IMR-90 (cell line): ENCODE results near the gene PRICKLE2. TPM values are rescaled to one million over a fixed set of nuclear protein-coding genes. Genes with fewer than 3 reads are reported as not detected.
A peak's percentile ranks its signal among the peaks of the same experiment; 100 is the strongest.

ENCODE experiments used
- ATAC-seq: fragments of 200-7000 bp; cut with Tn5 transposase; 2 replicates; pipeline ENCODE4 v1.9.1; 2020; ENCODE audit warnings: low read depth, mild to moderate bottlenecking, moderate library complexity
- BruUV-seq: library from RNA; stranded (reverse); fragments of 400-500 nt; replicated peaks from 2 replicates; lab custom pipeline; 2021; lab: Mats Ljungman, UMichigan
- CTCF ChIA-PET: fragments of 300-600 bp; formaldehyde crosslinking; extraction: SDS; loops from one replicate; lab custom pipeline; 2021; ENCODE audit warnings: antibody characterized with exemption; lab: Yijun Ruan, JAX
- POLR2A ChIA-PET: fragments of 300-600 bp; sonication (Branson Sonifier 250); formaldehyde crosslinking; loops from one replicate; lab custom pipeline; 2022; ENCODE audit warnings: antibody characterized with exemption; ENCODE audit not compliant: unreplicated experiment; lab: Charles Lee
- DNase-seq: peaks from one replicate; pipeline ENCODE4 v3.0.0; 2013
- H2AFZ ChIP-seq: replicated peaks from 2 replicates; pipeline ENCODE3; 2013; ENCODE audit warnings: low read length, mild to moderate bottlenecking; ENCODE audit not compliant: poor library complexity
- H2AK5ac ChIP-seq: 2 replicates; pipeline ENCODE4 v1.6.1; 2013; ENCODE audit warnings: low read depth, low read length, inconsistent platforms
- H2AK9ac ChIP-seq: replicated peaks from 2 replicates; pipeline ENCODE3; 2013; ENCODE audit warnings: mild to moderate bottlenecking, low read depth, low read length, moderate library complexity; ENCODE audit not compliant: poor library complexity
- H2BK120ac ChIP-seq: 2 replicates; pipeline ENCODE4 v1.6.1; 2013; ENCODE audit warnings: low read depth, low read length, inconsistent platforms
- H2BK15ac ChIP-seq: 3 replicates; pipeline ENCODE4 v1.6.1; 2013; ENCODE audit warnings: low read depth, low read length, inconsistent platforms
- H2BK20ac ChIP-seq: 2 replicates; pipeline ENCODE4 v1.6.1; 2013; ENCODE audit warnings: low read depth, mild to moderate bottlenecking, inconsistent platforms, low read length, moderate library complexity
- H2BK5ac ChIP-seq: 2 replicates; pipeline ENCODE4 v1.6.1; 2013; ENCODE audit warnings: mild to moderate bottlenecking, low read depth, low read length, inconsistent platforms; ENCODE audit not compliant: poor library complexity, severe bottlenecking
- H3K14ac ChIP-seq: replicated peaks from 2 replicates; pipeline ENCODE4 v1.6.1; 2013; ENCODE audit warnings: low read depth, low read length, inconsistent platforms
- H3K18ac ChIP-seq: 2 replicates; pipeline ENCODE4 v1.6.1; 2013; ENCODE audit warnings: low read depth, low read length, control low read depth
- H3K23ac ChIP-seq: 2 replicates; pipeline ENCODE4 v1.6.1; 2013; ENCODE audit warnings: low read depth, low read length, inconsistent platforms
- H3K27ac ChIP-seq: 2 replicates; pipeline ENCODE4 v1.5.1; 2013; ENCODE audit warnings: mild to moderate bottlenecking, control low read depth, low read length; ENCODE audit not compliant: insufficient read depth
- H3K27me3 ChIP-seq: 2 replicates; pipeline ENCODE4 v1.6.1; 2013; ENCODE audit warnings: low read length; ENCODE audit not compliant: control insufficient read depth, insufficient read depth
- H3K36me3 ChIP-seq: 2 replicates; pipeline ENCODE4 v1.6.1; 2013; ENCODE audit warnings: low read length, mixed read lengths; ENCODE audit not compliant: control insufficient read depth, insufficient read depth
- H3K4ac ChIP-seq: 2 replicates; pipeline ENCODE4 v1.6.1; 2013; ENCODE audit warnings: low read depth, low read length, inconsistent platforms
- H3K4me1 ChIP-seq: 2 replicates; pipeline ENCODE4 v1.6.1; 2013; ENCODE audit warnings: low read length, mixed read lengths; ENCODE audit not compliant: control insufficient read depth, insufficient read depth
- H3K4me2 ChIP-seq: 2 replicates; pipeline ENCODE4 v1.6.1; 2013; ENCODE audit warnings: low read depth, mild to moderate bottlenecking, control low read depth, low read length, moderate library complexity
- H3K4me3 ChIP-seq: 2 replicates; pipeline ENCODE4 v1.5.1; 2013; ENCODE audit warnings: low read depth, mild to moderate bottlenecking, control low read depth, low read length, moderate library complexity; ENCODE audit not compliant: insufficient read depth
- H3K56ac ChIP-seq: 2 replicates; pipeline ENCODE4 v1.6.1; 2013; ENCODE audit warnings: low read length, inconsistent platforms; ENCODE audit not compliant: insufficient read depth; ENCODE audit errors: extremely low read depth
- H3K79me1 ChIP-seq, 2 experiments: 2 replicates each; pipeline ENCODE4 v1.6.1; 2013; ENCODE audit warnings: low read length in 2 of 2, inconsistent platforms in 1 of 2, low read depth in 1 of 2
- H3K9ac ChIP-seq: 2 replicates; pipeline ENCODE4 v1.6.1; 2013; ENCODE audit warnings: low read depth, low read length, control low read depth
- H3K9me1 ChIP-seq: 2 replicates; pipeline ENCODE4 v1.6.1; 2013; ENCODE audit warnings: low read length, inconsistent platforms; ENCODE audit not compliant: insufficient read depth
- H3K9me3 ChIP-seq: 2 replicates; pipeline ENCODE4 v1.6.1; 2013; ENCODE audit warnings: low read length; ENCODE audit not compliant: control insufficient read depth, insufficient read depth
- H4K20me1 ChIP-seq: 2 replicates; pipeline ENCODE4 v1.6.1; 2013; ENCODE audit warnings: low read length, inconsistent platforms; ENCODE audit not compliant: insufficient read depth
- H4K5ac ChIP-seq: 2 replicates; pipeline ENCODE4 v1.6.1; 2013; ENCODE audit warnings: mild to moderate bottlenecking, low read depth, low read length, control low read depth
- H4K8ac ChIP-seq, 2 experiments: 2 replicates each; pipeline ENCODE4 v1.6.1; 2013; ENCODE audit warnings: low read depth in 2 of 2, low read length in 2 of 2, control low read depth in 1 of 2, inconsistent platforms in 1 of 2
- H4K91ac ChIP-seq: 2 replicates; pipeline ENCODE4 v1.6.1; 2013; ENCODE audit warnings: low read depth, low read length, inconsistent platforms; ENCODE audit not compliant: insufficient read depth
- CHD1 ChIP-seq: IDR thresholded peaks from 2 replicates; pipeline ENCODE4 v1.6.1; 2012; ENCODE audit warnings: low read depth, low read length, improper control_type of control experiment
- MXI1 ChIP-seq: IDR thresholded peaks from 2 replicates; pipeline ENCODE4 v1.6.1; 2012; ENCODE audit warnings: low read depth, mild to moderate bottlenecking, low read length, moderate library complexity, borderline replicate concordance
- RCOR1 ChIP-seq: IDR thresholded peaks from 2 replicates; pipeline ENCODE4 v1.6.1; 2012; ENCODE audit warnings: mild to moderate bottlenecking, low read length, improper control_type of control experiment; ENCODE audit not compliant: insufficient replicate concordance
- SMC3 ChIP-seq: fragments of 150-350 bp; IDR thresholded peaks from 2 replicates; pipeline ENCODE4 v1.6.1; 2016; ENCODE audit warnings: low read depth, mild to moderate bottlenecking, antibody characterized with exemption, low read length, moderate library complexity
- WGBS, 2 experiments: methylation state at CpG; one replicate each; pipeline versions ENCODE4 v1.1.5 to v1.1.7; 2013; ENCODE audit warnings: missing lambda C conversion rate in 2 of 2; ENCODE audit not compliant: insufficient read length in 1 of 2; ENCODE audit errors: extremely low coverage in 2 of 2; 5-methylcytosine and 5-hydroxymethylcytosine counted together
- dilution Hi-C: fragments of 300-500 bp; cut with HindIII; formaldehyde crosslinking; loops from one replicate; pipeline ENCODE4 v1.14.3; 2018; ENCODE audit warnings: low sequenced_read_pairs; ENCODE audit not compliant: unreplicated experiment
- in situ Hi-C: fragments of 300-500 bp; cut with MboI; formaldehyde crosslinking; loops from 3 replicates; pipeline ENCODE4 v1.14.3; 2019; ENCODE audit warnings: low sequenced_read_pairs, inconsistent platforms, mixed read lengths
- intact Hi-C: fragments of 100-400 bp; cut with micrococcal nuclease; formaldehyde crosslinking; loops from 2 replicates; pipeline ENCODE4 v1.10.0; 2022
- polyA plus RNA-seq, 3 experiments: library from polyadenylated mRNA; depleted of rRNA; stranded (reverse); fragments of >200 nt; gene quantifications; 2 replicates each; pipeline ENCODE4 v1.2.3, GENCODE V29; 2012; ENCODE audit warnings: low replicate concordance in 1 of 3
- total RNA-seq: library from RNA; depleted of rRNA; stranded (reverse); fragments of >200 nt; gene quantifications from 2 replicates; pipeline ENCODE4 v1.2.3, GENCODE V29; 2012

Gene PRICKLE2
- total and polyA plus RNA-seq, 2 of the 4 experiments (the other 2 are of a cell fraction), result 4.1 to 14.2 TPM

GRCh38 chr3:64063207-64063982 is 161.9 kb downstream of the PRICKLE2 start:
- no peak overlapping the region for H2BK120ac ChIP-seq
- TF ChIP-seq CHD1, result no peak
- TF ChIP-seq MXI1, result no peak
- TF ChIP-seq SMC3, result no peak
- no peak for TF ChIP-seq RCOR1
- H3K56ac ChIP-seq, result no peak overlapping the region
- CTCF ChIA-PET, result interaction anchor here (1.5 kb wide), 1 partner anchor 10 kb away, joined by 3 read pairs; no protein-coding TSS in a partner anchor
- H3K9me3 ChIP-seq, result no peaks in the 10 kb centered on the region
- no CpG with 5 or more reads among the region's 5 CpGs for WGBS, 2 experiments
- no peak overlapping the region for H4K5ac ChIP-seq
- H4K91ac ChIP-seq, result no peak overlapping the region
- no peak overlapping the region for H2BK5ac ChIP-seq
- H3K79me1 ChIP-seq, result no peaks in the 10 kb centered on the region
- H3K4ac ChIP-seq, result no peak overlapping the region
- intact Hi-C loops (no loop called here), in situ Hi-C loops (no loop called here), dilution Hi-C loops (no loop called here)
- H4K20me1 ChIP-seq, result no peaks in the 10 kb centered on the region
- no peak overlapping the region for H2AK5ac ChIP-seq
- H4K8ac ChIP-seq, result no peak overlapping the region
- H2BK15ac ChIP-seq, result no peak overlapping the region
- peaks cover 5% of the 10 kb centered on the region; the same call in 1 of the 2 replicates for H3K4me1 ChIP-seq
- POLR2A ChIA-PET, result no interaction called here
- H3K9ac ChIP-seq, result no peak overlapping the region
- H3K18ac ChIP-seq, result no peak overlapping the region
- BruUV-seq, result no TSS peak
- no peaks in the 10 kb centered on the region for H3K36me3 ChIP-seq
- H2AK9ac ChIP-seq, result no peak overlapping the region
- no peaks in the 10 kb centered on the region for H3K9me1 ChIP-seq
- no peak overlapping the region for H2BK20ac ChIP-seq
- H2AFZ ChIP-seq, result no peak overlapping the region
- no peak overlapping the region for H3K23ac ChIP-seq
- H3K4me2 ChIP-seq, result no peak overlapping the region
- no peak overlapping the region for H3K14ac ChIP-seq
- no peak for ATAC-seq
- no peak overlapping the region for H3K4me3 ChIP-seq
- no peak overlapping the region for H3K27ac ChIP-seq
- H3K27me3 ChIP-seq, result no peaks in the 10 kb centered on the region
- peak; percentile 38 for DNase-seq
